ENCODE data around the gene CDH20. TPM values are rescaled to one million over a fixed set of nuclear protein-coding genes. Genes with fewer than 3 reads are reported as not detected.

Gene CDH20
- total and polyA plus RNA-seq, 12 donors: 0.07 to 0.39 (median 0.08) TPM; not detected in 8

DNA sequence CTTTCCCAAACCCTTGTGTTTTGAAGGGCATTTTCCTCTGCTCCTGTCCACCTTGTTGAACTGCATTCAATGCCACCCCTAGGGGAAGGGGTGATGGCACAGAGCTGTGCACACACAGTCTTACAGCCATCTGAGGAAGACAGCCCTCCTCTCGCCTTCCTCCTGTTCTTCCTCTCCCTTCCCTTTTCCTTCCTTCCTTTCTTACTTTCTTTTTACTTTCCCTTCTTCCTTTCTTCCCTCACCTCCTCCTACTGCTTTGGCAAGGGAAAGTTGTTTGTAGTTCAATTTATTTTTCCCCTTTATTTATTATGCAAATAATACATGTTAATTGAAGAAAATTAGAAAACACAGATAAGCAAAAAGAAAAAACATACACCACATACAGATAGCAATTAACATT, 99.4 kb downstream of the CDH20 start:
- ATAC-seq: no peak
- TF ChIP-seq, protein P1, sequence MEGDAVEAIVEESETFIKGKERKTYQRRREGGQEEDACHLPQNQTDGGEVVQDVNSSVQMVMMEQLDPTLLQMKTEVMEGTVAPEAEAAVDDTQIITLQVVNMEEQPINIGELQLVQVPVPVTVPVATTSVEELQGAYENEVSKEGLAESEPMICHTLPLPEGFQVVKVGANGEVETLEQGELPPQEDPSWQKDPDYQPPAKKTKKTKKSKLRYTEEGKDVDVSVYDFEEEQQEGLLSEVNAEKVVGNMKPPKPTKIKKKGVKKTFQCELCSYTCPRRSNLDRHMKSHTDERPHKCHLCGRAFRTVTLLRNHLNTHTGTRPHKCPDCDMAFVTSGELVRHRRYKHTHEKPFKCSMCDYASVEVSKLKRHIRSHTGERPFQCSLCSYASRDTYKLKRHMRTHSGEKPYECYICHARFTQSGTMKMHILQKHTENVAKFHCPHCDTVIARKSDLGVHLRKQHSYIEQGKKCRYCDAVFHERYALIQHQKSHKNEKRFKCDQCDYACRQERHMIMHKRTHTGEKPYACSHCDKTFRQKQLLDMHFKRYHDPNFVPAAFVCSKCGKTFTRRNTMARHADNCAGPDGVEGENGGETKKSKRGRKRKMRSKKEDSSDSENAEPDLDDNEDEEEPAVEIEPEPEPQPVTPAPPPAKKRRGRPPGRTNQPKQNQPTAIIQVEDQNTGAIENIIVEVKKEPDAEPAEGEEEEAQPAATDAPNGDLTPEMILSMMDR (IDR thresholded peaks at IDR 0.05): no peak
- no peak for DNase-seq
- intact Hi-C loops (cut with DNase I): no loop called here
- Histone ChIP-seq H3K4me3 (no peak overlapping the region), H3K36me3 (no peaks in the 10 kb centered on the region), H3K27ac (no peak overlapping the region), H3K9me3 (peaks cover 0 to 16% (median 0%) of the 10 kb centered on the region in 11 donors), H3K4me1 (no peaks in the 10 kb centered on the region), H3K27me3 (no peaks in the 10 kb centered on the region)
- 71 to 85% methylated on average over 1 of the region's 1 CpG for WGBS, 2 donors

DNA sequence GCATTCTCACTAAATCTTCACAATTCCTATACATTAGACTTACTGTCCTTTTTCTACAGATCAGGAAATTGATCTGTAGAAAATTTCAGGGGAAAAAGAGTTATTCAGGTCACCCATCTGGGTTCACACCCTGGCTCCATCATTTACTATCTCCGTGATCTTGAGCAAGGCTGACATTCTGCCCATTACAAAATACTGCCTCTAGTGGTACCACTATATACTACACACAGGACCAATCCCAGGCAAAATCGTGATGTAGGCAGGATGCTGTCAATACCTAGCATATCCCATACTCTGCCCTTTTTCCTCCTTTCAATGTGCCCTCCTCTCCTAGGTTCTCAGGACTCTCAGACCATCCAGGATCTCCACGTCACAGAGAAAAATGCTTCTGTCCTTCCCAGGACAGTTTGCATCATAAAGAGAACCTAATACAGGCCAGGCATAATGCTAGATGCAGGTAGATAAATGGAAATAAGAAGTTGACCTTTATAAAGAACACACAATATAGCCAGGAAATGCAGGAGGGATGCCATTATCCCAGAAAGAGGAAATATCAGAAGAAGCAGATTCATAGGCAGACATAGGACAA, 101.9 kb downstream of the CDH20 start:
- H3K36me3 ChIP-seq: no peaks in the 10 kb centered on the region
- no peaks in the 10 kb centered on the region for H3K27me3 ChIP-seq
- no peak for DNase-seq
- ATAC-seq: no peak
- TF ChIP-seq, protein P1 (IDR thresholded peaks at IDR 0.05): peak in 5 of 9 donors; percentile 13 to 43 (median 37)
- H3K4me1 ChIP-seq: no peaks in the 10 kb centered on the region
- peaks cover 0 to 16% (median 0%) of the 10 kb centered on the region in 11 donors for H3K9me3 ChIP-seq
- H3K27ac ChIP-seq: no peak overlapping the region
- intact Hi-C loops (cut with DNase I): no loop called here
- no peak overlapping the region for H3K4me3 ChIP-seq
- 24 to 31% methylated on average over 3 of the region's 3 CpGs for WGBS, 2 donors

DNA sequence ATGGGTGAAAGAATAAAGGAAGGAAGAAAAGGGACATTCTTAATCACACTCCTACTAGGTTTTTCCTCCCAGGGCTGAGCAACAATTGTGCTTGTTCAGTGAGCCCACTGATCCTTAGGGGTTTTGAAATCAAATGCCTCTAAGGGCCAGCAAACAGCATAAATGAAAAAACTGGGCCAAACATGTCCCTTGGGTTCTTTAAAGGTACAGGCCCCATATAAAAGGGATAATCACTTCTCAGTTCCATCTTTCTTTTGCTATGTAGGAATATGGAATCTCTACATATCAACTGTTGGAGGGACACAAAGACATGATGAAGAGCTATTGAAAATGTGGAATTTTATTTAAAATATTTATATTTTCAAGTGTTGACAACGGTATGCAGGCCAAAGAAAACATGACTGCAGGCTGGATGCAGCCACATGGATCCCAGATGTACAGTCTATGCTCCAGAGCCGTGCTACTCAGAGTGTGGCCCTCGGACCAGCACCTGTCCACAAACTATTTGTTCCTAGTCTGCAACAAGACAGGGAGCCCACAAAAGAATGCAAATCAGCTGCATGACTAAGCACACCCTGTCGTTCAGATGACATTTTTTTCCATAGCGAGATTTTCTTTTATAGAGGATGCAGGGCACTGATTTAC, 110.0 kb downstream of the CDH20 start:
- DNase-seq (no peak), ATAC-seq (no peak)
- Histone ChIP-seq H3K27me3 (no peaks in the 10 kb centered on the region), H3K9me3 (no peaks in the 10 kb centered on the region), H3K4me3 (no peak overlapping the region), H3K27ac (no peak overlapping the region), H3K36me3 (no peaks in the 10 kb centered on the region), H3K4me1 (no peaks in the 10 kb centered on the region)
- TF ChIP-seq, protein P1 (IDR thresholded peaks at IDR 0.05): no peak
- WGBS, 2 donors: 66 to 70% methylated on average over 5 of the region's 5 CpGs
- intact Hi-C loops (cut with DNase I): no loop called here

DNA sequence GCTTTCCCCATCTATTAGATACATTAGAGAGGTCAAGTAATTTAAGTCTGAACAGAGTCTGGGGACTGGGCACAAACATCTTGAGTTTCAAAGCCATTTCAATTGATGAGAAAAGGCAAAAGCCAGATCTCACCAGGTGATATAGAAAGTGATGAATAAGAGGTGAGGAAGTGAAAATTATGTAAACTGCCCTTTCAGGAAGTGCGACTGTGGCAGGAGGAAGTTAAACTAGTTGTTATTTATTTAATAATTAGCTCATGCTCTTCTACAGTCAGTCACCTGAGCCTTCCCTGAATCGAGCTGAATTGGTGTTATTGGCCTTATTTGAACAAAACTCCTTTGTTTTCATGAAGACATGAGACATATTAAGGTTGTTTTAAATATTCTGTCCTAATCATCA, 115.1 kb downstream of the CDH20 start:
- intact Hi-C loops (cut with DNase I): no loop called here
- H3K27ac ChIP-seq: no peak overlapping the region
- H3K4me3 ChIP-seq: no peak overlapping the region
- H3K27me3 ChIP-seq: no peaks in the 10 kb centered on the region
- no peaks in the 10 kb centered on the region for H3K4me1 ChIP-seq
- 55 to 56% methylated on average over 2 of the region's 2 CpGs for WGBS, 2 donors
- TF ChIP-seq, protein P1 (IDR thresholded peaks at IDR 0.05): no peak
- no peak for DNase-seq
- no peaks in the 10 kb centered on the region for H3K36me3 ChIP-seq
- no peak for ATAC-seq
- no peaks in the 10 kb centered on the region for H3K9me3 ChIP-seq
